ENCODE results near the gene SH3RF3.
A peak's percentile ranks its signal among the peaks of the same experiment; 100 is the strongest.

SH3RF3 gene

DNA sequence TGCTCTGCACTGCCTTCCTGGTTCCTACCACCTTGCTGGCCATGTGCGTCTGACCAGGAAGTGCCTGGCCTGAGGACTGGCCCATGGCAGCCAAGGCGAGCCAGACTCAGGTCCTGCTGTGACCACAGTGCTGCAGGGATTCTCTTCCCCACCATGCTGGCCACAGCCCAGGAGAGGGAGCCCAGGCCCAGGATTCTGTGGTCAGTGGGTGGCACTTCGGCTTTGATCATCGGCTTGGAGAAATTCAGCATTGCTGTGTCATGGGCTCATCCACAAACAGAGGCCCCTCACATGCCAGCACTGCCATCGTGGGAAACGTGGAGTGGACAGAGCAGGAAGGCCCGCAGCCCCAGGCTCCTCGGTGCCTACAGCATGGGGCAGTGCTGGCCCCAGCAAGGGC, 273.2 kb downstream of the SH3RF3 start:
- no peak overlapping the region for H3K4me3 ChIP-seq
- DNase-seq (ENCODE audit: low spot score): no peak
- TF ChIP-seq, protein P1, sequence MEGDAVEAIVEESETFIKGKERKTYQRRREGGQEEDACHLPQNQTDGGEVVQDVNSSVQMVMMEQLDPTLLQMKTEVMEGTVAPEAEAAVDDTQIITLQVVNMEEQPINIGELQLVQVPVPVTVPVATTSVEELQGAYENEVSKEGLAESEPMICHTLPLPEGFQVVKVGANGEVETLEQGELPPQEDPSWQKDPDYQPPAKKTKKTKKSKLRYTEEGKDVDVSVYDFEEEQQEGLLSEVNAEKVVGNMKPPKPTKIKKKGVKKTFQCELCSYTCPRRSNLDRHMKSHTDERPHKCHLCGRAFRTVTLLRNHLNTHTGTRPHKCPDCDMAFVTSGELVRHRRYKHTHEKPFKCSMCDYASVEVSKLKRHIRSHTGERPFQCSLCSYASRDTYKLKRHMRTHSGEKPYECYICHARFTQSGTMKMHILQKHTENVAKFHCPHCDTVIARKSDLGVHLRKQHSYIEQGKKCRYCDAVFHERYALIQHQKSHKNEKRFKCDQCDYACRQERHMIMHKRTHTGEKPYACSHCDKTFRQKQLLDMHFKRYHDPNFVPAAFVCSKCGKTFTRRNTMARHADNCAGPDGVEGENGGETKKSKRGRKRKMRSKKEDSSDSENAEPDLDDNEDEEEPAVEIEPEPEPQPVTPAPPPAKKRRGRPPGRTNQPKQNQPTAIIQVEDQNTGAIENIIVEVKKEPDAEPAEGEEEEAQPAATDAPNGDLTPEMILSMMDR (IDR thresholded peaks at IDR 0.05): no peak
- peak overlapping the region in 1 of 2 donors; percentile 45 for H3K27ac ChIP-seq

- TF ChIP-seq, protein P1 (IDR thresholded peaks at IDR 0.05): no peak
- H3K27ac ChIP-seq: no peak overlapping the region
- H3K4me3 ChIP-seq: no peak overlapping the region
- DNase-seq (ENCODE audit: low spot score): no peak
Measured at GRCh38 chr2:109402980-109403840, 274.2 kb downstream of the SH3RF3 start.

GRCh38 chr2:109403841-109404201, 274.8 kb downstream of the SH3RF3 start:
- TF ChIP-seq, protein P1 (IDR thresholded peaks at IDR 0.05): no peak
- DNase-seq (ENCODE audit: low spot score): no peak
- Histone ChIP-seq H3K4me3 (no peak overlapping the region), H3K27ac (no peak overlapping the region)

DNA sequence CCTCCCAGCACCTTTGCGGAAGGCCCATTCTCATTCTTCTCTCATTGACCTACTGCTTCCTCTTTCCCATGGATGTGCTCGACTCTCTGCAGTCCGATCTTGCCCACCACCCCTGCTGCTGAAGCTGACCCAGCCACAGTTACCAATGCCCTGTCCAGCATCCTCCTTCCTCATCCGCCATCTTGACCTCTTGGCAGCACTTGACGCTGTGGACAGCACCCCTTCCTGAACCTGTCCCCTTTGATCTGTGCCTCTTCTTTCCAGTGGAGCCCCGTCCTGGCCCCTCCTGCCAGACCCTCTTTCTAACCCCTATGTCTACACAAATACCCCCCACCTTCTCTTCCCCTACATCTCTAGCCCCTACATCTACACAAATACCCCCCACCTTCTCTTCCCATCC, 275.7 kb downstream of the SH3RF3 start:
- DNase-seq (ENCODE audit: low spot score): no peak
- H3K27ac ChIP-seq: no peak overlapping the region
- TF ChIP-seq, protein P1 (IDR thresholded peaks at IDR 0.05): no peak
- no peak overlapping the region for H3K4me3 ChIP-seq

DNA sequence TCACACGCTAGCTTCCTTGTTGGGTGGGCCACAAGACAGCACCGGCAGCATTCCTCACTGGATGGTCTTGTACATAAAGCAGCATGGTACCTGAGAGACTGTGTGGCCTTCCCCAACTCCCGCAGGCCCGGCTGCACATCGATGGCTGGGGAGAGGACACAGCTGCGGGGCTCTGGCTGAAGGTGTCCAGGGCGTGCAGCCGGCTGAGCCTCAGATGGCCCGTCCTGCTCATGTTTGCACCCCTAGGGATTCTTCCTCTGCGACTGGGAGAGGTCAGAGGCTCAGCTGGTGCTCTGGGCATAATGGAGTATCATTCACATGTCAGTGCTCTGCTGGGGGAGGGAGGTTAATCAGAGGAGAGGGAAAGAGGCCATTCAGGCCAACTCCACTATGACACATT, 276.9 kb downstream of the SH3RF3 start:
- H3K27ac ChIP-seq: no peak overlapping the region

GRCh38 chr2:109406301-109406700, 277.3 kb downstream of the SH3RF3 start:
- no peak for DNase-seq (ENCODE audit: low spot score)
- no peak overlapping the region for H3K4me3 ChIP-seq
- H3K27ac ChIP-seq: no peak overlapping the region
- TF ChIP-seq, protein P1 (IDR thresholded peaks at IDR 0.05): no peak

More for the DNA sequence above, 276.9 kb downstream of the SH3RF3 start:
- TF ChIP-seq, protein P1 (IDR thresholded peaks at IDR 0.05): no peak
- H3K4me3 ChIP-seq: no peak overlapping the region
- DNase-seq (ENCODE audit: low spot score): no peak
